Colon (tissue), 2 donors: ENCODE measurements around the gene ERVFRD-1.
"Not testable (repeated sequence)": the region's sequence is repeated elsewhere in the genome, so short reads cannot be mapped to it uniquely, and the experiment has no call there.

Experiments
- FAIRE-seq: peaks from 2 replicates; lab custom pipeline; 2012; peaks lifted over from hg19 to GRCh38; lab: Jason Lieb, UNC
- donor health status: control.
- donor health status: control.

ERVFRD-1 gene

DNA sequence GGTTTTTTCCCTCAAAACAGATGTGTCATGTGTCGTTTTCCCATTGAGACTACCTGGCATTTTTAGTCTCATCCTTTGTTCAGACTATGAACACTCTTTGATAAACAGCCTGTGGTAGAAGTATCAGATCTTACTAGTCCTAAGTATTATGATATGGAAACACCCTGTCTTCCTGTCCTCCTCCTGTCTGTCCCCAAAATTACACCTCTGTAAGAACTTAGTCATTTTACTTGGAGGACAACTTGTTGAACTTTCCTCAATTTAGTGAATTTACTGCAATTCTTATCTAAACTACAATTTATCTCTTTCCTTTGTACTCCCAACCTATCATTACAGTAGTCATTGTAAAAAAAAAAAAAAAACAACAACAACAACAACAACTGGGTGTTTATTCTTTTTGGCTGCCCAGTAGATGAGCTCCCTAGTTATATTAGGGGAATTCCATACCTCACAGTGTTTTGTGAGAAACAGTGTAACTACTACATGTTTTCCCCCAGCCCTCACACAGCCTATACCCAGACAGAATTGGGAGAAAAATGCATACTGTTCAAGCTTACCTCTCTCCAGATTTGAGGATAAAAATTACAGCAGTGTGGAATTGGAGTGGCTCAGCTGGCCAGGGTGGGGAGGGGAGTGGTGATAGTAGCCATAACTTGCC, 18.5 kb upstream of the ERVFRD-1 start:
- no peak for FAIRE-seq

DNA sequence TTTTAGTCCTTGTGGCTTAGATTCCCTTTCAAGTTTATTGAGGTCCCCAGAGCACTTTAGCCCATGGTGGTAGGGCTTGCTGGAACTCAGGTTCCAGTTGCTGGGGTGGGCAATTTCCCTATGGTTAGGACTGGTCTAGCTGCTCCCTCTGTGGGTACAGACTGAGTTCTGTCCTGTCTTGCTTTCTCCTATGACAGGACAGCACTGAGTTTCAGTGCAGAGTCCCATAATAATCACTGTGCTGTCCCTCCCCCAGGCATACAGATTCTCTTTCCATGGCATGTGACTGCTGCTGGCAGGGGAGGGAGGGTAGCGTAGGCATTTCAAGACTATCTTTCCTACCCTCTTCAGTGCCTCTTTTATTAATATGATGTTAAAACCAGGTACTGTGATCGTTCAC, 17.1 kb upstream of the ERVFRD-1 start:
- FAIRE-seq, result no peak

DNA sequence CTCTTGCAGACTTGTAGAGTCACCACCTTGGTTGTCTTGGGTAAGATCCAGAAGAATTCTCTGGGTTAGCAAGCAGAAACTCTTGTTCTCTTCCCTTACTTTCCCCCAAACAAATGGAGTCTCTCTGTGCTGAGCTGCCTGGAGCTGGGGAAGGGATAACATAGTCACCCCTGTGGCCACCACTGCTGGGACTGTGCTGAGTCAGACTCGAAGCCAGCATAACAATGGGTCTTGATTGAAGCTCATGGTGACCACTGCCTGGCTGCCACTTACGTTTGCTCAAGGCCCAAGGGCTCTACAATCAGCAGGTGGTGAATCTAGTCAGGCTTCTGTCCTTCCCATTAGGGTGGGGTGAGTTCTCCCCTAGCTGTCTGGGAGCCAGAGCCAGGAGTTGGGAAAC, 15.4 kb upstream of the ERVFRD-1 start:
- no peak for FAIRE-seq

GRCh38 chr6:11123978-11124377, 12.5 kb upstream of the ERVFRD-1 start:
- no peak for FAIRE-seq

- FAIRE-seq, result no peak
These were observed 10.9 kb upstream of the ERVFRD-1 start for GRCh38 chr6:11122380-11122779.

DNA sequence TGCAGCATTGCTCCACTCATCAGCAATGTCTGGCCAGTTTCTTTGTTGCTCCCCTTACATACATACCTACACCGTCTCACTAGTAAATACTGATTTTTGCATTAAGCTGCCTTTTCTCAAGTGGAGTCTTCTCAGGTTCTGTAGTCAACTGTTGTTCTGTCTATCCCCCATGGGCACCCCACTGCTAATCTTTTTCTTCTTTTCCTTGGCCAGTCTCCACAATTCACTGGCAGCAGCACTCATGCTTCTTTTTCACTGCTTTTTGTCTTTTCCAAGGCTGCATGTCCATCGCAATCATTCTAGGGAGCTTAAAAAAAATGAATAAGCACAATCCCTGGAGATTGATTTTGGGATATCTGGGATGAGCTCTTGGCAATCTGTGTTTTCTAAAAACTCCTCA, 10.3 kb upstream of the ERVFRD-1 start:
- no peak for FAIRE-seq

GRCh38 chr6:11120271-11121005, 8.9 kb upstream of the ERVFRD-1 start:
- FAIRE-seq, result no peak

DNA sequence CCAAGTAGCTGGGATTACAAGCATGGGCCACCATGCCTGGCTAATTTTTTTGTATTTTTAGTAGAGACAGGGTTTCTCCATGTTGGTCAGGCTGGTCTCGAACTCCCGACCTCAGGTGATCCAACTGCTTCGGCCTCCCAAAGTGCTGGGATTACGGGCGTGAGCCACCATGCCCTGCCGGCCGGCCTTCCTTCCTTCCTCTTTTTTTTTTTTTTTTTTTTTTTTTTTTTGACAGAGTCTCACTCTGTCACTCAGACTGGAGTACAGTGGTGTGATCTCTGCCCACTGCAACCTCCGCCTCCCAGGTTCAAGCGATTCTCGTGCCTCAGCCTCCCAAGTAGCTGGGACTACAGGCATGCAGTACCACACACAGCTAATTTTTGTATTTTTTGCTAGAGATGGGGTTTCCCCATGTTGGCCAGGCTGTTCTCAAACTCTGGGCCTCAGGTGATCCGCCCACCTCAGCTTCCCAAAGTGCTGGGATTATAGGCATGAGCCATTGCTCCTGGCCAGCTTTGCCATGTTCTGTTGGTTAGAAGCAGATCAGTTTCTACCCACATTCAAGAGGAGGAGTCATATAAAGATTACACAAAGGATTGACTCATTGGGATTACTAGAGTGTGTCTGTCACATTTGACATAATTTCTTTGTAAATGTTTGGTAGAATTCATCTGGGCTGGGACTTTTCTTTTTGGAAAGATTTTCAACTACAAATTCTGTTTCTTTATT, 4.4 kb upstream of the ERVFRD-1 start:
- not testable (repeated sequence) for FAIRE-seq

GRCh38 chr6:11113038-11113437, 1.5 kb upstream of the ERVFRD-1 start:
- FAIRE-seq, result no peak

DNA sequence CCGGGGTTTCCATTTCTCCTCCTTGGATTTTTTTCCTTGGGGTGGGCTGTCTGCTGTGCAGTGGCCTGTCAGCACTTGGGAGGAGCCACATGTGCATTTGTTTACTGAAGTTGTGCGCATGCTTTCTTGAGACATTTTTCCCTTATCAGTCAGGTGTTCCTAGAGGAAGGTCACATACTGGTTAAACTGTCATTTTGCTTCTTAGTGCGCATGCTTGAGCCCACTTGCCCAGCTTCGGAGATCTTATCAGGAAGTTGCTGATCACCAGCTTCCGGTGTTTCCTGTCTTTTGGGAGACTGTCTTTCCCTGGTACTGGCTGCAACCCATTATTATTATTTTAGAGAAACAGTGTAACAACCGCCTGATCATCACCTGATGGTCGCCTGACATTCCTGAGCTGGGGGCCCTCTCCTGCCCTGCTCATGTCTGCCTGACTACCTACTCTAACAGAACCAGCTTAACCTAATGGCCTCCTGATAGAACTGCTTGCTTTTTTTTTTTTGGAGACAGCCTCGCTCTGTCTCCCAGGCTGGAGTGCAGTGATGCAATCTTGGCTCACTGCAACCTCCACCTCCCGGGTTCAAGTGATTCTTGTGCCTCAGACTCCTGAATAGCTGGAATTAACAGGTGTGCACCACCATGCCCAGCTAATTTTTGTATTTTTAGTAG, 378 bp upstream of the ERVFRD-1 start:
- FAIRE-seq, result no peak

DNA sequence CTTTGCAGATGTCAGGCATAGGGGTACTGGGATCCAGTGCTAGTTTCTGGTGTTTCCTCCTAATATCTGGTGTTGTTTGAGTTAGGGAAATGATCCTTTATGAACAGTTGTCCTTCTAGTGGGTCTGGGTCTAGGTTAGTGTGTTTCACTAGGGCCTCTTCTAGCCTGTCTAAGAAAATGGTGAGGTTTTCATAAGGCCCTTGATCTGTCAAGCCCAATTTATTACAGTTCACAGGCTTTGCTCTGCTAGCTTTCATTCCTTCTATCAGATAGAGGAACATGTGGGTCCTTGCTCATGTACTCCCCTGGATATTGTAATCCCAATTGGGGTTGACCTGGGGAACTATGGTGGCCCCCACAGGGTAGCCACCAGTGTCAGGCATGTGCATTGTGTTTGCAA, 2.8 kb downstream of the ERVFRD-1 start:
- FAIRE-seq, result no peak

DNA sequence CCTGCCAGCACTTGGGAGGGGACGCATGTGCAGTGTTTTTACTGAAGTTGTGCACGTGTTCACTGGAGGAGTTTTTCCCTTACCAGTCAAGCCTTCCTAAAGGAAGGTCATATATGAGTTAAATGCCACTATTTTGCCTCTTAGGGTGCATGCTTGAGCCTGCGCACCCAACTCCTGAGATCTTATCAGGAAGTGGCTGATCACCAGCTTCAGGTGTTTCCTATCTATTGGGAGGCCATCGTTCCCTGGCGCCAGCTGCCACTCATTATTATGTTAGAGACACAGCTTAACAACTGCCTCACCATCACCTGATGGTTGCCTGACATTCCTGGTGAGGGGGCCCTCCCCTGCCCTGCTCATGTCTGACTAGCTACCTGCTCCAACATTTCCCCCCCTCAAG, 8.5 kb downstream of the ERVFRD-1 start:
- FAIRE-seq, result no peak

DNA sequence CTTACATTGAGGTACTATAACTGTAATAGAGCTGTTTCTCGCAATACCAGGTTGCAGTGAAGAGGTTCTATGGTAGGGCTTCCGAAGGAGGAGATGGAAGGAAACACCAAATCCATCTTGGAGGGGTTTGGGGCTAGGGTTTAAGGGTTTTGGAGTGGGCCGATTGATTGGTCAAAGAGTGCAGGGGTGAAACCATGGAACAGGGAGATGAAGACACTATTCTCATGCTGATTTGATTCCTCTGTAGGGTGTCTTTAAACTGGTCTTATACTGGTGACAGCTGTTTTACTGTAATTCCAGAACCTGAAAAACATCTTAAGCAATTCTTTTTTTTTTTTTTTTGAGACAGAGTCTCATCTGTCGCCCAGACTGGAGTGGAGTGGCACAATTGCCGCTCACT, 10.1 kb downstream of the ERVFRD-1 start:
- no peak for FAIRE-seq

GRCh38 chr6:11098004-11098403, 13.5 kb downstream of the ERVFRD-1 start:
- no peak for FAIRE-seq

GRCh38 chr6:11097476-11097875, 14.0 kb downstream of the ERVFRD-1 start:
- FAIRE-seq, result no peak

GRCh38 chr6:11096109-11096508, 15.4 kb downstream of the ERVFRD-1 start:
- FAIRE-seq, result no peak

DNA sequence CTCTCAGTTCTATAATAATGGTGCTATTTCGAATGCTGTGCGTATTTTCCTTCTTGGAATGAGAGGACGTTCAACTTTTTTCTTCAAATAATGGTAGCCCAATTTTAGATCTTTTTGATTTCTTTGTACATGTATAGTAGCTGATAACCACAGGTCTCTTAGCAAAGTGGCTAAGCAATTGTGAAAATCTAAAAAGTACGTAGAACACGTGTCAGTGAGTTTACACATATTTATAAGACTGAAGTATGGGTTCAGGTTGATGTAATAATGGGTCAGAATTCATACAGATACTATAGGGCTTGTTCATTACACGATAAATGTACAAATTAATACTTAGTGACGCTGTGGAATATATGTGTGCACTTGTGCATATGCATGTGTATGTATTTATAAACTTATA, 16.6 kb downstream of the ERVFRD-1 start:
- FAIRE-seq, result no peak

- no peak for FAIRE-seq
These were observed 17.1 kb downstream of the ERVFRD-1 start for GRCh38 chr6:11094411-11094851.

DNA sequence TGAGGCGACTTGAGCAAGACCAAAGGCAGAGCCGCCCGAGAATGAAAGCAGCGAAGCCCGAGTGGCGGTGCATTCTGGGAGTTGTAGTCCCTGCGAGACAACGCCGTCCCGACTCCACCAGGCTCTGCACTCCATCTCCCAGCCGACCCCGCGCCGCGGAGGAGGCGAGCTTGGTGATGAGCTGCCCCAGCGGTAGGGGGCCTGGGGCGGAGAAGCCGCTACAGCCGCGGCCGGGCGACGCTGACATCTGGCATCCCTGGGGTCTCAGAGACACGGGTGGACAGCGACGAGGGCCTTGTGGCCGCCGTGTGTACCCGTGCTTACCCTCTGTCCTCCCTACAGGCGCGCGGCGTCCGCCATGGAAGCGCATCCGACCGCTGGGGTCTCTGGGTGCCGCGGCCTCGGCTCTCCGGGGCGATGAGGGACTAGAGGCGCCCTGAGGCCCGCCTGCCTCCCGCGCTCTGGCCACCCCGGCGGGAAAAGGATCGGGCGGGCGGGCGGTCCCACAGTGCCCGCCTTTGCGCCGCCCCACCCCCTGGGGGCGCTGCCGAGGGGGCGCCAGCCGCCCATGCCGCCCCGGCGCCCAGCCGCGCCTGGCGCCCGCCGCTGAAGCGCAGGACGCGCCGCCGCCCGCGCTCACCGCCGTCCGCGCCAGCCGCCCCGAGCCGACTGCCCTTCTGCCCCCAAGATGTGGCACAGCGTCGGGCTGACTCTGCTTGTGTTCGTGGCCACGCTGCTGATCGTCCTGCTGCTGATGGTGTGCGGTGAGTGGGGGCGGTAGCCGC, 17.7 kb downstream of the ERVFRD-1 start, which contains the start of gene SMIM13:
Gene SMIM13, plus strand, starts transcription at position 209 of the 785 bp plus-strand sequence. Its CDS starts 480 bp downstream, at position 689.
- FAIRE-seq, result no peak

DNA sequence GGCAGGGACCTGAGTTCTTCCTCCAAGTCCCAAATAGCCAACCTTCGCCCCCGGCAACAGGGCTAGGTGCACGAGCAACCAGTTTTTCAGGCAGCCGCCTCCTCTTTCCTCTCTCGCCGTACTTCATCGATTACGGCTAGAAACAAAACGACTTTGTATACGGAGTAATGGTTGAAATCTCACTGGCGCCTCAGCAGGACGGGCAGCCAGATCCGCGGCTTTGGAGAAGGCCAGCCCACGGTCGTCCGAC, 18.2 kb downstream of the ERVFRD-1 start:
- FAIRE-seq, result no peak

DNA sequence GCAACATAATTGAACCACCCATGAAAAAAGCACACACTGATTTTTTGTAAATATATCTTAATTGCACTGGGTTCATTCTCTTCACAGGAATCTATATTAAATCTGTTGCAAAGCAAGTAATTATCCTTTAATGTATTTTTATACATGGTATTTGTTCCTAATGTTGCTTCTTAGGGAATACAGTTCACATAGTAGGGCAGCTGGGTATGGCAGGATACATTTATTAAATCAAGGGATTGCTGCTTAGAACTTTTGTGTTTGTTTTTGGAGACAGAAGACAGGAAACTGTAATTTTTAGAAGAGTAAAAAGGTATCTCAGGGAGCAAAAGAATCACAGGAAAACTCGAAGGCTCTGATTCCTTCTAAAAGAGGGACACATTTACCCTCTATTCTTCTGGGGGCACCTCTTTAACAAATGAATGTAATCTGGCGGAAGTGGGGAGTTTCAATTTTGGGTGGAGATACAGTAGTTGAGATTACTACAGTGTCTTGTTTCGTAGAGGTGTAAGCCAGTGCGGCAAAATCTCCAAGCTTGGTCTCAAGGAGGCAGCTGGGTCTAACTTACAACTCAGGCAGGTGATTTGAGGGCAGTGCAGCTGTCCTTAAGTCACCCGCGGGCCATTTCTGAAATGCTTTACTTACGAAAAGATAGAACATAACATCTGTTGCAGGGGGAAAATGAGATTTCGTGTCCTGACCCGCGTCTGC, 18.7 kb downstream of the ERVFRD-1 start:
- no peak for FAIRE-seq
